ENCODE results near the gene NOTUM.

GRCh38 chr17:81959362-81960129 is 1.4 kb downstream of the NOTUM start:
- TF ChIP-seq, protein P1, sequence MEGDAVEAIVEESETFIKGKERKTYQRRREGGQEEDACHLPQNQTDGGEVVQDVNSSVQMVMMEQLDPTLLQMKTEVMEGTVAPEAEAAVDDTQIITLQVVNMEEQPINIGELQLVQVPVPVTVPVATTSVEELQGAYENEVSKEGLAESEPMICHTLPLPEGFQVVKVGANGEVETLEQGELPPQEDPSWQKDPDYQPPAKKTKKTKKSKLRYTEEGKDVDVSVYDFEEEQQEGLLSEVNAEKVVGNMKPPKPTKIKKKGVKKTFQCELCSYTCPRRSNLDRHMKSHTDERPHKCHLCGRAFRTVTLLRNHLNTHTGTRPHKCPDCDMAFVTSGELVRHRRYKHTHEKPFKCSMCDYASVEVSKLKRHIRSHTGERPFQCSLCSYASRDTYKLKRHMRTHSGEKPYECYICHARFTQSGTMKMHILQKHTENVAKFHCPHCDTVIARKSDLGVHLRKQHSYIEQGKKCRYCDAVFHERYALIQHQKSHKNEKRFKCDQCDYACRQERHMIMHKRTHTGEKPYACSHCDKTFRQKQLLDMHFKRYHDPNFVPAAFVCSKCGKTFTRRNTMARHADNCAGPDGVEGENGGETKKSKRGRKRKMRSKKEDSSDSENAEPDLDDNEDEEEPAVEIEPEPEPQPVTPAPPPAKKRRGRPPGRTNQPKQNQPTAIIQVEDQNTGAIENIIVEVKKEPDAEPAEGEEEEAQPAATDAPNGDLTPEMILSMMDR (IDR thresholded peaks at IDR 0.05), result peak; percentile 73 to 97 (median 90)
- TF ChIP-seq POLR2A (IDR thresholded peaks at IDR 0.05; ENCODE audit: low read depth), result no peak

All from esophagus muscularis mucosa (tissue), 3 donors.